HepG2 (cell line): ENCODE results near the gene EGR1. TPM values are rescaled to one million over a fixed set of nuclear protein-coding genes. Genes with fewer than 3 reads are reported as not detected.

Experiments
- BHLHE40 ChIP-seq: IDR thresholded peaks from 2 replicates; pipeline ENCODE4 v1.6.1; 2011; ENCODE audit warnings: low read length, improper control_type of control experiment
- EP300 ChIP-seq, 3 experiments: sonication (generic) in 1 of 3; formaldehyde crosslinking in 1 of 3; IDR thresholded peaks; 2 replicates each; pipeline versions ENCODE4 v1.5.1 to v1.6.1; 2011 to 2020; ENCODE audit warnings: low read depth in 2 of 3, low read length in 2 of 3, borderline replicate concordance in 1 of 3, improper control_type of control experiment in 1 of 3, mild to moderate bottlenecking in 1 of 3, missing genetic modification reagents in 1 of 3, moderate library complexity in 1 of 3
- FOXA3 ChIP-seq: IDR thresholded peaks from 2 replicates; pipeline ENCODE4 v1.6.1; 2016; ENCODE audit warnings: missing genetic modification reagents, missing compliant biosample characterization
- KAT2B ChIP-seq: fragments of 150-350 bp; IDR thresholded peaks from 2 replicates; pipeline ENCODE4 v1.6.1; 2014; ENCODE audit warnings: low read depth, low read length, borderline replicate concordance
- NR2F1 ChIP-seq, 2 experiments: fragments of 450-650 bp in 1 of 2; formaldehyde crosslinking in 1 of 2; IDR thresholded peaks; 2 replicates each; pipeline versions ENCODE4 v1.5.0 to v1.6.1; 2016 to 2020; ENCODE audit warnings: mild to moderate bottlenecking in 1 of 2, missing compliant biosample characterization in 1 of 2, missing genetic modification reagents in 1 of 2, moderate library complexity in 1 of 2
- POLR2AphosphoS2 ChIP-seq: IDR thresholded peaks from 2 replicates; pipeline ENCODE4 v1.6.1; 2011; ENCODE audit warnings: low read depth, low read length, improper control_type of control experiment
- RFX5 ChIP-seq: IDR thresholded peaks from 2 replicates; pipeline ENCODE4 v1.6.1; 2011; ENCODE audit warnings: low read depth, low read length, improper control_type of control experiment
- SP4 ChIP-seq: sonication (generic); formaldehyde crosslinking; IDR thresholded peaks from 2 replicates; pipeline ENCODE4 v1.8.1; 2023; ENCODE audit warnings: mild to moderate bottlenecking, missing genetic modification reagents
- ZNF615 ChIP-seq: sonication (generic); formaldehyde crosslinking; IDR thresholded peaks from 2 replicates; pipeline ENCODE4 v1.5.0; 2020; ENCODE audit warnings: mild to moderate bottlenecking, missing genetic modification reagents, borderline replicate concordance
- polyA plus RNA-seq, 8 experiments: library from polyadenylated mRNA; depleted of rRNA in 3 of 8; stranded (reverse) in 7 of 8; unstranded in 1 of 8; fragments of >200 nt; fragmentation: Illumina TruSeq in 4 of 8; extraction: Trizol in 4 of 8; gene quantifications; 2 replicates each; pipeline versions ENCODE4 v1.2.1 to v1.2.3, GENCODE V29; 2011 to 2016; ENCODE audit warnings: low read depth in 4 of 8, missing spikeins in 1 of 8, mixed read lengths in 1 of 8; ENCODE audit not compliant: insufficient read depth in 1 of 8
- total RNA-seq, 5 experiments: library from RNA; depleted of rRNA; stranded (reverse); fragments of >200 nt; fragmentation: Illumina TruSeq; extraction: Trizol; gene quantifications; 2 replicates each; pipeline ENCODE4 v1.2.3, GENCODE V29; 2016; ENCODE audit warnings: low read depth in 1 of 5
- TF ChIP-seq, protein P1 (sequence below): sonication (generic); formaldehyde crosslinking; IDR thresholded peaks from 2 replicates; pipeline ENCODE4 v1.4.0; 2020; ENCODE audit warnings: missing genetic modification reagents, borderline replicate concordance
- TF ChIP-seq, protein P2 (sequence below): sonication (generic); formaldehyde crosslinking; IDR thresholded peaks from 2 replicates; pipeline ENCODE4 v1.5.1; 2020; ENCODE audit warnings: mild to moderate bottlenecking, missing genetic modification reagents, moderate library complexity
- TF ChIP-seq, protein P3 (sequence below): sonication (generic); formaldehyde crosslinking; conservative IDR thresholded peaks from 2 replicates; pipeline ENCODE4 v1.5.0; 2020; ENCODE audit warnings: missing genetic modification reagents
- TF ChIP-seq, protein P4 (sequence below): sonication (generic); formaldehyde crosslinking; IDR thresholded peaks from 2 replicates; pipeline ENCODE4 v1.4.0; 2020; ENCODE audit warnings: mild to moderate bottlenecking, missing genetic modification reagents
- TF ChIP-seq, protein P5 (sequence below): IDR thresholded peaks from 2 replicates; pipeline ENCODE4 v1.6.1; 2016; ENCODE audit warnings: low read depth, borderline replicate concordance

EGR1 gene
- total and polyA plus RNA-seq, 2 of the 13 experiments (the other 11 are each of a cell fraction or from before 2014, with no cell fraction given) = 4.1 to 4.5 TPM

DNA sequence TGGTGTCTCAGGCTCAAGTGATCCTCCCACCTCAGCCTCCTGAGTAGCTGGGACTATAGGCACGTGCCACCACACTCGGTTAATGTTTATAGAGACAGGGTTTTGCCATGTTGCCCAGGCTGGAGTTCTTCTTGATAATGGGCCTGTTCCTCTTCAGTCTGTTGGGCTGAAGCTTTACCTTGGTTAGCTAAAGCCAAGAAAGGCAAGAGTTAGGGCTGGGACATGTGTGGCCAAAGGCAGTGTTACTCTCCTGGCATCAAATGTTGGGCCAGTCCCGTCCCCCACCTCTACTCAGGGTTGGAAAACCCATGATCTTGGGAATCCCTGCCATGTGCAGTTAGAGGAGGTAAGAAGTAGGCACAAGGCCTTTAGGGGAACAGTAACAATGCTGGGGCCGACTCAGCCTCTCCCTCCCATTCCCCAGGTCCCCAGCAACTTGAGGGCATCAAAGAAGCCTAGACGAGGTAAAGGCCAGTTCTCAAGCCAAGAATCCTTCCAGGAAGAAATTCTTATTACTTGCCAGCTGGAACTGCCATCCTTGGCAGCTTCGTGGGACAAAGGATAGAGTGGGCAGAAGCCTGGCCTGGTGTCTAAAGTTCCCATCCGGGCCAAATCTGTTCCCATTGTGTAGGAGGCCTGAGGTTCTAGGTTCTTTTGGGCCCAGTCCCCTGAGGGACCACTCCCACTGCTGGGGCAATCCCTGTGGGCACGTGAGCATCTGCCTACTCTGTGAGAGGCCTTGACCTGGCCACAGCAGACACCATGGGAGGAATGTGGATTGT, 4.5 kb downstream of the EGR1 start (continued):
- no peak for TF ChIP-seq SP4
- no peak; the same call in 1 of the 2 replicates for TF ChIP-seq RFX5
- 0 out of 4 replicates have a peak, but pooled peaks of 1 of the 2 experiments have one; percentile 35 for TF ChIP-seq NR2F1 (CRISPR knock-in tag; IDR thresholded peaks at IDR 0.05)
- TF ChIP-seq, protein P1, sequence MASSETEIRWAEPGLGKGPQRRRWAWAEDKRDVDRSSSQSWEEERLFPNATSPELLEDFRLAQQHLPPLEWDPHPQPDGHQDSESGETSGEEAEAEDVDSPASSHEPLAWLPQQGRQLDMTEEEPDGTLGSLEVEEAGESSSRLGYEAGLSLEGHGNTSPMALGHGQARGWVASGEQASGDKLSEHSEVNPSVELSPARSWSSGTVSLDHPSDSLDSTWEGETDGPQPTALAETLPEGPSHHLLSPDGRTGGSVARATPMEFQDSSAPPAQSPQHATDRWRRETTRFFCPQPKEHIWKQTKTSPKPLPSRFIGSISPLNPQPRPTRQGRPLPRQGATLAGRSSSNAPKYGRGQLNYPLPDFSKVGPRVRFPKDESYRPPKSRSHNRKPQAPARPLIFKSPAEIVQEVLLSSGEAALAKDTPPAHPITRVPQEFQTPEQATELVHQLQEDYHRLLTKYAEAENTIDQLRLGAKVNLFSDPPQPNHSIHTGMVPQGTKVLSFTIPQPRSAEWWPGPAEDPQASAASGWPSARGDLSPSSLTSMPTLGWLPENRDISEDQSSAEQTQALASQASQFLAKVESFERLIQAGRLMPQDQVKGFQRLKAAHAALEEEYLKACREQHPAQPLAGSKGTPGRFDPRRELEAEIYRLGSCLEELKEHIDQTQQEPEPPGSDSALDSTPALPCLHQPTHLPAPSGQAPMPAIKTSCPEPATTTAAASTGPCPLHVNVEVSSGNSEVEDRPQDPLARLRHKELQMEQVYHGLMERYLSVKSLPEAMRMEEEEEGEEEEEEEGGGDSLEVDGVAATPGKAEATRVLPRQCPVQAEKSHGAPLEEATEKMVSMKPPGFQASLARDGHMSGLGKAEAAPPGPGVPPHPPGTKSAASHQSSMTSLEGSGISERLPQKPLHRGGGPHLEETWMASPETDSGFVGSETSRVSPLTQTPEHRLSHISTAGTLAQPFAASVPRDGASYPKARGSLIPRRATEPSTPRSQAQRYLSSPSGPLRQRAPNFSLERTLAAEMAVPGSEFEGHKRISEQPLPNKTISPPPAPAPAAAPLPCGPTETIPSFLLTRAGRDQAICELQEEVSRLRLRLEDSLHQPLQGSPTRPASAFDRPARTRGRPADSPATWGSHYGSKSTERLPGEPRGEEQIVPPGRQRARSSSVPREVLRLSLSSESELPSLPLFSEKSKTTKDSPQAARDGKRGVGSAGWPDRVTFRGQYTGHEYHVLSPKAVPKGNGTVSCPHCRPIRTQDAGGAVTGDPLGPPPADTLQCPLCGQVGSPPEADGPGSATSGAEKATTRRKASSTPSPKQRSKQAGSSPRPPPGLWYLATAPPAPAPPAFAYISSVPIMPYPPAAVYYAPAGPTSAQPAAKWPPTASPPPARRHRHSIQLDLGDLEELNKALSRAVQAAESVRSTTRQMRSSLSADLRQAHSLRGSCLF (CRISPR knock-in tag) = no peak
- TF ChIP-seq POLR2AphosphoS2 = peak; percentile 91
- TF ChIP-seq BHLHE40 = peak; percentile 95
- no peak for TF ChIP-seq FOXA3 (CRISPR knock-in tag)
- TF ChIP-seq, protein P2, sequence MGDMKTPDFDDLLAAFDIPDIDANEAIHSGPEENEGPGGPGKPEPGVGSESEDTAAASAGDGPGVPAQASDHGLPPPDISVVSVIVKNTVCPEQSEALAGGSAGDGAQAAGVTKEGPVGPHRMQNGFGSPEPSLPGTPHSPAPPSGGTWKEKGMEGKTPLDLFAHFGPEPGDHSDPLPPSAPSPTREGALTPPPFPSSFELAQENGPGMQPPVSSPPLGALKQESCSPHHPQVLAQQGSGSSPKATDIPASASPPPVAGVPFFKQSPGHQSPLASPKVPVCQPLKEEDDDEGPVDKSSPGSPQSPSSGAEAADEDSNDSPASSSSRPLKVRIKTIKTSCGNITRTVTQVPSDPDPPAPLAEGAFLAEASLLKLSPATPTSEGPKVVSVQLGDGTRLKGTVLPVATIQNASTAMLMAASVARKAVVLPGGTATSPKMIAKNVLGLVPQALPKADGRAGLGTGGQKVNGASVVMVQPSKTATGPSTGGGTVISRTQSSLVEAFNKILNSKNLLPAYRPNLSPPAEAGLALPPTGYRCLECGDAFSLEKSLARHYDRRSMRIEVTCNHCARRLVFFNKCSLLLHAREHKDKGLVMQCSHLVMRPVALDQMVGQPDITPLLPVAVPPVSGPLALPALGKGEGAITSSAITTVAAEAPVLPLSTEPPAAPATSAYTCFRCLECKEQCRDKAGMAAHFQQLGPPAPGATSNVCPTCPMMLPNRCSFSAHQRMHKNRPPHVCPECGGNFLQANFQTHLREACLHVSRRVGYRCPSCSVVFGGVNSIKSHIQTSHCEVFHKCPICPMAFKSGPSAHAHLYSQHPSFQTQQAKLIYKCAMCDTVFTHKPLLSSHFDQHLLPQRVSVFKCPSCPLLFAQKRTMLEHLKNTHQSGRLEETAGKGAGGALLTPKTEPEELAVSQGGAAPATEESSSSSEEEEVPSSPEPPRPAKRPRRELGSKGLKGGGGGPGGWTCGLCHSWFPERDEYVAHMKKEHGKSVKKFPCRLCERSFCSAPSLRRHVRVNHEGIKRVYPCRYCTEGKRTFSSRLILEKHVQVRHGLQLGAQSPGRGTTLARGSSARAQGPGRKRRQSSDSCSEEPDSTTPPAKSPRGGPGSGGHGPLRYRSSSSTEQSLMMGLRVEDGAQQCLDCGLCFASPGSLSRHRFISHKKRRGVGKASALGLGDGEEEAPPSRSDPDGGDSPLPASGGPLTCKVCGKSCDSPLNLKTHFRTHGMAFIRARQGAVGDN = 0 out of 2 replicates have a peak, but pooled peaks have one; percentile 11
- no peak for TF ChIP-seq EP300 (IDR thresholded peaks at IDR 0.05; ENCODE audit: low read depth in 2 of 2, low read length in 2 of 2)
- TF ChIP-seq EP300 (CRISPR knock-in tag; IDR thresholded peaks at IDR 0.05; ENCODE audit: borderline replicate concordance) = no peak
- TF ChIP-seq, protein P3, sequence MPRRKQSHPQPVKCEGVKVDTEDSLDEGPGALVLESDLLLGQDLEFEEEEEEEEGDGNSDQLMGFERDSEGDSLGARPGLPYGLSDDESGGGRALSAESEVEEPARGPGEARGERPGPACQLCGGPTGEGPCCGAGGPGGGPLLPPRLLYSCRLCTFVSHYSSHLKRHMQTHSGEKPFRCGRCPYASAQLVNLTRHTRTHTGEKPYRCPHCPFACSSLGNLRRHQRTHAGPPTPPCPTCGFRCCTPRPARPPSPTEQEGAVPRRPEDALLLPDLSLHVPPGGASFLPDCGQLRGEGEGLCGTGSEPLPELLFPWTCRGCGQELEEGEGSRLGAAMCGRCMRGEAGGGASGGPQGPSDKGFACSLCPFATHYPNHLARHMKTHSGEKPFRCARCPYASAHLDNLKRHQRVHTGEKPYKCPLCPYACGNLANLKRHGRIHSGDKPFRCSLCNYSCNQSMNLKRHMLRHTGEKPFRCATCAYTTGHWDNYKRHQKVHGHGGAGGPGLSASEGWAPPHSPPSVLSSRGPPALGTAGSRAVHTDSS (CRISPR knock-in tag) = no peak
- TF ChIP-seq, protein P4, sequence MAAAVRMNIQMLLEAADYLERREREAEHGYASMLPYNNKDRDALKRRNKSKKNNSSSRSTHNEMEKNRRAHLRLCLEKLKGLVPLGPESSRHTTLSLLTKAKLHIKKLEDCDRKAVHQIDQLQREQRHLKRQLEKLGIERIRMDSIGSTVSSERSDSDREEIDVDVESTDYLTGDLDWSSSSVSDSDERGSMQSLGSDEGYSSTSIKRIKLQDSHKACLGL (CRISPR knock-in tag) = no peak
- TF ChIP-seq, protein P5, sequence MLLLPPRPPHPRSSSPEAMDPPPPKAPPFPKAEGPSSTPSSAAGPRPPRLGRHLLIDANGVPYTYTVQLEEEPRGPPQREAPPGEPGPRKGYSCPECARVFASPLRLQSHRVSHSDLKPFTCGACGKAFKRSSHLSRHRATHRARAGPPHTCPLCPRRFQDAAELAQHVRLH (CRISPR knock-in tag) = no peak
- TF ChIP-seq KAT2B = no peak
- no peak for TF ChIP-seq ZNF615 (CRISPR knock-in tag)
